ENCODE results near the gene NDUFB4.

The NDUFB4 gene

GRCh38 chr3:120641696-120642246 lies 45.6 kb downstream of the NDUFB4 start:
- DNase-seq, result no peak

- DNase-seq, result no peak
Observed at GRCh38 chr3:120642368-120642948, 46.3 kb downstream of the NDUFB4 start.

GRCh38 chr3:120645083-120645845 lies 49.1 kb downstream of the NDUFB4 start:
- DNase-seq, result no peak

- no peak for DNase-seq
Observed at GRCh38 chr3:120646771-120647432, 50.8 kb downstream of the NDUFB4 start.

- DNase-seq, result no peak
Observed at GRCh38 chr3:120648290-120648689, 52.2 kb downstream of the NDUFB4 start.

- no peak for DNase-seq
Observed at GRCh38 chr3:120649830-120650233, 53.7 kb downstream of the NDUFB4 start.

GRCh38 chr3:120650311-120650710 lies 54.2 kb downstream of the NDUFB4 start:
- DNase-seq, result no peak
